NB4 (cell line): ENCODE measurements around the gene CALD1.

Experiments used
- POLR2A ChIP-seq: IDR thresholded peaks from 2 replicates; pipeline ENCODE4 v1.6.1; 2011; ENCODE audit warnings: mild to moderate bottlenecking; ENCODE audit not compliant: insufficient read length; ENCODE audit errors: extremely low read depth
- TF ChIP-seq, protein P1 (sequence below): IDR thresholded peaks from one replicate; pipeline ENCODE4 v1.5.1; 2012; ENCODE audit warnings: low read depth, low read length

GRCh38 chr7:134907639-134908038 lies 128.2 kb downstream of the CALD1 start:
- TF ChIP-seq, protein P1, sequence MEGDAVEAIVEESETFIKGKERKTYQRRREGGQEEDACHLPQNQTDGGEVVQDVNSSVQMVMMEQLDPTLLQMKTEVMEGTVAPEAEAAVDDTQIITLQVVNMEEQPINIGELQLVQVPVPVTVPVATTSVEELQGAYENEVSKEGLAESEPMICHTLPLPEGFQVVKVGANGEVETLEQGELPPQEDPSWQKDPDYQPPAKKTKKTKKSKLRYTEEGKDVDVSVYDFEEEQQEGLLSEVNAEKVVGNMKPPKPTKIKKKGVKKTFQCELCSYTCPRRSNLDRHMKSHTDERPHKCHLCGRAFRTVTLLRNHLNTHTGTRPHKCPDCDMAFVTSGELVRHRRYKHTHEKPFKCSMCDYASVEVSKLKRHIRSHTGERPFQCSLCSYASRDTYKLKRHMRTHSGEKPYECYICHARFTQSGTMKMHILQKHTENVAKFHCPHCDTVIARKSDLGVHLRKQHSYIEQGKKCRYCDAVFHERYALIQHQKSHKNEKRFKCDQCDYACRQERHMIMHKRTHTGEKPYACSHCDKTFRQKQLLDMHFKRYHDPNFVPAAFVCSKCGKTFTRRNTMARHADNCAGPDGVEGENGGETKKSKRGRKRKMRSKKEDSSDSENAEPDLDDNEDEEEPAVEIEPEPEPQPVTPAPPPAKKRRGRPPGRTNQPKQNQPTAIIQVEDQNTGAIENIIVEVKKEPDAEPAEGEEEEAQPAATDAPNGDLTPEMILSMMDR, result no peak
- TF ChIP-seq POLR2A, result no peak
